ENCODE measurements around the gene SHPK. TPM values are rescaled to one million over a fixed set of nuclear protein-coding genes. Genes with fewer than 3 reads are reported as not detected.

SHPK gene
- total RNA-seq, 2 donors from 2014 or later = 35.2 to 46.4 TPM

- Histone ChIP-seq H3K4me1 (ENCODE audit: control insufficient read depth, insufficient read depth, low read length) (no peaks in the 10 kb centered on the region), H3K9me3 (ENCODE audit: control insufficient read depth, low read length) (no peaks in the 10 kb centered on the region), H3K4me3 (ENCODE audit: low read length) (no peak overlapping the region), H3K27ac (ENCODE audit: low read depth, low read length) (no peak overlapping the region), H3K27me3 (ENCODE audit: control insufficient read depth, insufficient read depth, low read length, poor library complexity, severe bottlenecking) (no peaks in the 10 kb centered on the region), H3K9ac (ENCODE audit: extremely low read depth, low read length, poor library complexity, severe bottlenecking) (no peak overlapping the region), H3K36me3 (ENCODE audit: control insufficient read depth, insufficient read depth, low read length) (peaks cover 12% of the 10 kb centered on the region)
- TF ChIP-seq, protein P1, sequence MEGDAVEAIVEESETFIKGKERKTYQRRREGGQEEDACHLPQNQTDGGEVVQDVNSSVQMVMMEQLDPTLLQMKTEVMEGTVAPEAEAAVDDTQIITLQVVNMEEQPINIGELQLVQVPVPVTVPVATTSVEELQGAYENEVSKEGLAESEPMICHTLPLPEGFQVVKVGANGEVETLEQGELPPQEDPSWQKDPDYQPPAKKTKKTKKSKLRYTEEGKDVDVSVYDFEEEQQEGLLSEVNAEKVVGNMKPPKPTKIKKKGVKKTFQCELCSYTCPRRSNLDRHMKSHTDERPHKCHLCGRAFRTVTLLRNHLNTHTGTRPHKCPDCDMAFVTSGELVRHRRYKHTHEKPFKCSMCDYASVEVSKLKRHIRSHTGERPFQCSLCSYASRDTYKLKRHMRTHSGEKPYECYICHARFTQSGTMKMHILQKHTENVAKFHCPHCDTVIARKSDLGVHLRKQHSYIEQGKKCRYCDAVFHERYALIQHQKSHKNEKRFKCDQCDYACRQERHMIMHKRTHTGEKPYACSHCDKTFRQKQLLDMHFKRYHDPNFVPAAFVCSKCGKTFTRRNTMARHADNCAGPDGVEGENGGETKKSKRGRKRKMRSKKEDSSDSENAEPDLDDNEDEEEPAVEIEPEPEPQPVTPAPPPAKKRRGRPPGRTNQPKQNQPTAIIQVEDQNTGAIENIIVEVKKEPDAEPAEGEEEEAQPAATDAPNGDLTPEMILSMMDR (conservative IDR thresholded peaks at IDR 0.05) = no peak
- DNase-seq = no peak
- Mint-ChIP-seq H3K9me3 (no peaks in the 10 kb centered on the region), H3K27ac (peak overlapping the region; percentile 44), H3K36me3 (ENCODE audit: low read depth) (peaks cover 32% of the 10 kb centered on the region), H3K4me1 (no peaks in the 10 kb centered on the region), H3K4me3 (no peak overlapping the region), H3K27me3 (ENCODE audit: insufficient read depth) (no peaks in the 10 kb centered on the region)
- WGBS, 2 experiments (ENCODE audit: insufficient coverage in 1 of 2, insufficient read length in 1 of 2) = 94 to 99% methylated on average over 11 to 15 of the region's 15 CpGs
Measured at GRCh38 chr17:3590768-3591167, 45.3 kb downstream of the SHPK start.

DNA sequence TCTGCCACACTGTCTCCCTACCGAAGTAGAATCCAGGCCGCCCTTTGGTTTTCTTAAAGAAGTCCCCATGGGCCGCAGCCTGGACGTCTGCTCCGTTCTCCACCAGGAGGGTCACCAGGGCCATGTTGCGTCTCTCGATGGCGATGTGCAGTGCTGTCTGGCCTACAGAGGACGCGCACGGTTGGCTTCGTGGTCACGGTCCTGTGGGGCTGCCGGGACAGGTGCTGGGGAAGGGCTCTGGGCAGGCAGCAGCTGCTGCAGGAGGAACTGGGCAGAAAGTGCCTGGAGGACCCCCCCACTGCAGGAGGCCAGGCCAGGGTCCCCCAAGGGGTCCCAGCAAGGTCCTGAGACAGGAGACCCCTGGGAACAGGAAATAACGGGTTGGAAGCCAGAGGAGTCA is 45.8 kb downstream of the SHPK start:
- Mint-ChIP-seq H3K4me3 (no peak overlapping the region), H3K27me3 (ENCODE audit: insufficient read depth) (no peaks in the 10 kb centered on the region), H3K9me3 (no peaks in the 10 kb centered on the region), H3K4me1 (no peaks in the 10 kb centered on the region), H3K36me3 (ENCODE audit: low read depth) (peaks cover 32% of the 10 kb centered on the region), H3K27ac (no peak overlapping the region)
- no peak overlapping the region for H3K4me3 ChIP-seq (ENCODE audit: low read length)
- H3K9me3 ChIP-seq (ENCODE audit: control insufficient read depth, low read length) = no peaks in the 10 kb centered on the region
- H3K9ac ChIP-seq (ENCODE audit: extremely low read depth, low read length, poor library complexity, severe bottlenecking) = no peak overlapping the region
- H3K36me3 ChIP-seq (ENCODE audit: control insufficient read depth, insufficient read depth, low read length) = peaks cover 12% of the 10 kb centered on the region
- H3K27me3 ChIP-seq (ENCODE audit: control insufficient read depth, insufficient read depth, low read length, poor library complexity, severe bottlenecking) = no peaks in the 10 kb centered on the region
- WGBS, 2 experiments (ENCODE audit: insufficient coverage in 1 of 2, insufficient read length in 1 of 2) = 96 to 97% methylated on average over 15 of the region's 15 CpGs
- TF ChIP-seq, protein P1 (conservative IDR thresholded peaks at IDR 0.05) = no peak
- H3K4me1 ChIP-seq (ENCODE audit: control insufficient read depth, insufficient read depth, low read length) = no peaks in the 10 kb centered on the region
- no peak overlapping the region for H3K27ac ChIP-seq (ENCODE audit: low read depth, low read length)
- peak; percentile 45 for DNase-seq

DNA sequence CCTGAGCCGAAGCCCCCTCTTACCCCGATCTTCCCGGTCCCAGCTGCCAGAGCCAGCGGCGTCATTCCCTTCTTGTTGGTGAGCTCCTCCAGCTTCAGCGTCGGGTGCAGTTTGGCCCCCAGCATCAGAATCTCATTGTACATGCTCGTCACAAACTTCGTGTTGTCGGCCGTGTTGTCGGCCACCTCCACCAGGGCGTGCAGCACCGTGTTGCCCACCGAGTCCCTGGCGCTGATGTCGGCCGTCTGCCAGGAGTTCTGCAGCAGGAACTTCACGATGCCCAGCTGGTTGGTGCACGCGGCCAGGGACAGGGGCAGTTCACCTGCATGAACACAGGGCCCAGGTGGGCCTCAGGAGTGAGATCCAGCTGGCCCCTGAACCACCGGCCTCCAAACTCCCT is 46.3 kb downstream of the SHPK start:
- Mint-ChIP-seq H3K36me3 (ENCODE audit: low read depth) (peaks cover 32% of the 10 kb centered on the region), H3K4me1 (no peaks in the 10 kb centered on the region), H3K27ac (no peak overlapping the region), H3K9me3 (no peaks in the 10 kb centered on the region), H3K4me3 (no peak overlapping the region), H3K27me3 (ENCODE audit: insufficient read depth) (no peaks in the 10 kb centered on the region)
- Histone ChIP-seq H3K27me3 (ENCODE audit: control insufficient read depth, insufficient read depth, low read length, poor library complexity, severe bottlenecking) (no peaks in the 10 kb centered on the region), H3K9me3 (ENCODE audit: control insufficient read depth, low read length) (no peaks in the 10 kb centered on the region), H3K4me3 (ENCODE audit: low read length) (no peak overlapping the region), H3K36me3 (ENCODE audit: control insufficient read depth, insufficient read depth, low read length) (peaks cover 12% of the 10 kb centered on the region), H3K4me1 (ENCODE audit: control insufficient read depth, insufficient read depth, low read length) (no peaks in the 10 kb centered on the region), H3K27ac (ENCODE audit: low read depth, low read length) (no peak overlapping the region), H3K9ac (ENCODE audit: extremely low read depth, low read length, poor library complexity, severe bottlenecking) (no peak overlapping the region)
- WGBS, 2 experiments (ENCODE audit: insufficient coverage in 1 of 2, insufficient read length in 1 of 2) = 96 to 97% methylated on average over 11 to 22 of the region's 22 CpGs
- peak; percentile 44 for DNase-seq
- TF ChIP-seq, protein P1 (conservative IDR thresholded peaks at IDR 0.05) = no peak
